ENCODE results near the gene IPO8. TPM values are rescaled to one million over a fixed set of nuclear protein-coding genes. Genes with fewer than 3 reads are reported as not detected.

The IPO8 gene
- total and polyA plus RNA-seq, 2 of the 8 experiments (the other 6 are each of a cell fraction or from before 2014, with no cell fraction given) = 7.2 to 59.8 TPM

- H2BK15ac ChIP-seq (ENCODE audit: low read length) = no peak overlapping the region
- no peaks in the 10 kb centered on the region for H4K20me1 ChIP-seq (replicated peaks in 1 of 2; ENCODE audit: control insufficient read depth in 1 of 2, insufficient read depth in 2 of 2, low read length in 2 of 2)
- H3K27ac ChIP-seq (ENCODE audit: low read depth, low read length) = no peak overlapping the region
- peaks cover 6 to 68% (median 19%) of the 10 kb centered on the region in 4 experiments; a peak in 7 of 8 replicates for H3K36me3 ChIP-seq (ENCODE audit: control insufficient read depth in 2 of 4, insufficient read depth in 4 of 4, low read length in 3 of 4)
- H3K56ac ChIP-seq (replicated peaks; ENCODE audit: insufficient read length, low read depth, low read length) = no peak overlapping the region
- ChIA-PET POLR2A (ENCODE audit: partially characterized antibody) (interaction anchor here (0.9 to 1.0 kb wide), 2 partner anchors 21 to 25 kb away, joined by 3 to 5 read pairs; no protein-coding TSS in a partner anchor), CTCF (ENCODE audit: partially characterized antibody) (interaction anchor here (1.5 kb wide), 1 partner anchor 9 kb away, joined by 3 read pairs; no protein-coding TSS in a partner anchor)
- H3K79me2 ChIP-seq (ENCODE audit: control insufficient read depth in 1 of 2, insufficient read depth in 2 of 2, low read length in 2 of 2) = peaks cover 0 to 14% of the 10 kb centered on the region in 2 experiments; a peak in 2 of 4 replicates
- no peak overlapping the region for H3K4me2 ChIP-seq (ENCODE audit: insufficient read depth in 1 of 2, low read depth in 2 of 2, low read length in 2 of 2)
- H3K4ac ChIP-seq (replicated peaks; ENCODE audit: insufficient read length, low read depth, low read length) = no peak overlapping the region
- H3K23me2 ChIP-seq (ENCODE audit: low read depth, low read length) = no peaks in the 10 kb centered on the region
- H3K27me3 ChIP-seq (replicated peaks in 1 of 4; ENCODE audit: control insufficient read depth in 3 of 4, extremely low read depth in 1 of 4, insufficient read depth in 3 of 4, low read length in 3 of 4) = no peaks in the 10 kb centered on the region
- H3K9me3 ChIP-seq (ENCODE audit: insufficient read depth in 2 of 2, low read depth in 1 of 2, low read length in 1 of 2) = no peaks in the 10 kb centered on the region
- H2BK5ac ChIP-seq (ENCODE audit: low read depth, low read length) = no peak overlapping the region
- no peak overlapping the region for H3K4me3 ChIP-seq (ENCODE audit: extremely low read depth in 1 of 4, insufficient read depth in 2 of 4, low read depth in 3 of 4, low read length in 4 of 4)
- no peak overlapping the region for H2AFZ ChIP-seq (ENCODE audit: low read length)
- no peak overlapping the region for H3K18ac ChIP-seq (ENCODE audit: extremely low read depth, low read length)
- H4K5ac ChIP-seq (ENCODE audit: insufficient read length, low read depth, low read length) = no peak overlapping the region
- WGBS, 2 experiments (ENCODE audit: extremely low coverage in 1 of 2, insufficient coverage in 1 of 2, insufficient read length in 1 of 2, insufficient replicate concordance in 2 of 2, low coverage in 1 of 2, low lambda C conversion rate in 2 of 2, missing lambda C conversion rate in 1 of 2) = 89% methylated on average over 2 of the region's 2 CpGs; no CpG with 5 or more reads in 1 of the 2 experiments
- no peak overlapping the region for H2AK5ac ChIP-seq (ENCODE audit: low read depth, low read length)
- no peak overlapping the region for H4K8ac ChIP-seq (ENCODE audit: extremely low read depth, insufficient read depth, low read length)
- DNase-seq (ENCODE audit: low read depth in 1 of 2, low spot score in 2 of 2) = no peak
- H3K4me1 ChIP-seq (replicated peaks in 1 of 4; ENCODE audit: control insufficient read depth in 3 of 4, insufficient read depth in 4 of 4, low read length in 3 of 4) = no peaks in the 10 kb centered on the region
- H4K91ac ChIP-seq (replicated peaks; ENCODE audit: insufficient read length, low read length) = no peak overlapping the region
- H3K14ac ChIP-seq (ENCODE audit: insufficient read length) = no peak overlapping the region
- FAIRE-seq = no peak
- no peak overlapping the region for H2BK120ac ChIP-seq (replicated peaks; ENCODE audit: low read depth, low read length)
- no peaks in the 10 kb centered on the region for H3K79me1 ChIP-seq (ENCODE audit: low read depth, low read length)
- no peak overlapping the region for H3K23ac ChIP-seq (ENCODE audit: insufficient read length)
- no peak overlapping the region for H2BK12ac ChIP-seq (ENCODE audit: low read depth, low read length)
- H3K9ac ChIP-seq (replicated peaks in 1 of 4; ENCODE audit: extremely low read depth in 1 of 4, low read depth in 3 of 4, low read length in 3 of 4) = no peak overlapping the region
- H2BK20ac ChIP-seq (ENCODE audit: low read length) = no peak overlapping the region
- TF ChIP-seq NANOG (IDR thresholded peaks at IDR 0.05; ENCODE audit: insufficient read depth, low read depth, low read length, poor library complexity, severe bottlenecking) (no peak), PHF8 (conservative IDR thresholded peaks at IDR 0.05; ENCODE audit: low read depth, low read length) (no peak), SIX5 (IDR thresholded peaks at IDR 0.05; ENCODE audit: low read depth, low read length) (no peak), GTF2F1 (IDR thresholded peaks at IDR 0.05; ENCODE audit: borderline replicate concordance, low read depth, low read length) (no peak), BACH1 (IDR thresholded peaks at IDR 0.05; ENCODE audit: low read length) (no peak), SIN3A (conservative IDR thresholded peaks at IDR 0.05 in 1 of 2, IDR thresholded peaks at IDR 0.05 in 1 of 2; ENCODE audit: low read depth in 1 of 2, low read length in 2 of 2) (no peak), CBX8 (IDR thresholded peaks at IDR 0.05; ENCODE audit: borderline replicate concordance, low read depth, low read length) (no peak), KDM1A (IDR thresholded peaks at IDR 0.05; ENCODE audit: borderline replicate concordance, low read length) (no peak), SRF (IDR thresholded peaks at IDR 0.05; ENCODE audit: low read depth, low read length) (no peak), SAP30 (IDR thresholded peaks at IDR 0.05; ENCODE audit: insufficient read depth, insufficient replicate concordance, low read length) (no peak), YY1 (IDR thresholded peaks at IDR 0.05; ENCODE audit: low read depth, low read length) (no peak), ASH2L (IDR thresholded peaks at IDR 0.05; ENCODE audit: low read length) (no peak), CHD1 (IDR thresholded peaks at IDR 0.05; ENCODE audit: low read depth, low read length) (no peak), ATF3 (IDR thresholded peaks at IDR 0.05; ENCODE audit: insufficient read depth, low read depth, low read length) (no peak)
Measured at GRCh38 chr12:30730011-30730410, 34.3 kb upstream of the IPO8 start.
